ENCODE measurements around the gene NFATC2IP.
A peak's percentile ranks its signal among the peaks of the same experiment; 100 is the strongest.
"Not testable (repeated sequence)": the region's sequence is repeated elsewhere in the genome, so short reads cannot be mapped to it uniquely, and the experiment has no call there.

Gene NFATC2IP

GRCh38 chr16:28964496-28964895 is 13.8 kb downstream of the NFATC2IP start:
- no peak overlapping the region for H3K27ac ChIP-seq (ENCODE audit: low read length)
- H3K4me1 ChIP-seq (ENCODE audit: low read length), result no peaks in the 10 kb centered on the region
- no peaks in the 10 kb centered on the region for H4K20me1 ChIP-seq (ENCODE audit: insufficient read depth, low read length)
- no peak overlapping the region for H2AFZ ChIP-seq (ENCODE audit: low read length)
- no peaks in the 10 kb centered on the region for H3K9me2 ChIP-seq (replicated peaks; ENCODE audit: insufficient read depth, low read length)
- no peak for DNase-seq
- no peak overlapping the region for H3K9ac ChIP-seq (ENCODE audit: low read length)
- peaks cover 5% of the 10 kb centered on the region; the same call in 1 of the 2 replicates for H3F3A ChIP-seq (ENCODE audit: insufficient read depth, low read length)
- TF ChIP-seq EZH2 (optimal IDR thresholded peaks at IDR 0.05; ENCODE audit: low read depth, low read length) (no peak), EZH2phosphoT487 (IDR thresholded peaks at IDR 0.05; ENCODE audit: low read length) (no peak)
- H3K4me2 ChIP-seq (ENCODE audit: low read depth, low read length), result no peak overlapping the region
- H3K79me2 ChIP-seq (ENCODE audit: low read length), result no peaks in the 10 kb centered on the region
- no peaks in the 10 kb centered on the region for H3K27me3 ChIP-seq (replicated peaks; ENCODE audit: insufficient read depth, low read length)
- no peaks in the 10 kb centered on the region for H3K9me3 ChIP-seq (replicated peaks; ENCODE audit: insufficient read depth, low read length)
- H3K4me3 ChIP-seq (ENCODE audit: low read length), result no peak overlapping the region
- peaks cover 5% of the 10 kb centered on the region for H3K36me3 ChIP-seq (replicated peaks; ENCODE audit: insufficient read depth, low read length)

GRCh38 chr16:28967156-28967555 is 16.4 kb downstream of the NFATC2IP start:
- no peaks in the 10 kb centered on the region for H3K27me3 ChIP-seq (replicated peaks; ENCODE audit: insufficient read depth, low read length)
- H3K4me2 ChIP-seq (ENCODE audit: low read depth, low read length), result no peak overlapping the region
- no peaks in the 10 kb centered on the region for H4K20me1 ChIP-seq (ENCODE audit: insufficient read depth, low read length)
- H3K4me3 ChIP-seq (ENCODE audit: low read length), result no peak overlapping the region
- H3K9me3 ChIP-seq (replicated peaks; ENCODE audit: insufficient read depth, low read length), result no peaks in the 10 kb centered on the region
- H3K9ac ChIP-seq (ENCODE audit: low read length), result no peak overlapping the region
- H3F3A ChIP-seq (ENCODE audit: insufficient read depth, low read length), result peaks cover 5% of the 10 kb centered on the region; the same call in 1 of the 2 replicates
- H2AFZ ChIP-seq (ENCODE audit: low read length), result no peak overlapping the region
- peaks cover 5% of the 10 kb centered on the region for H3K36me3 ChIP-seq (replicated peaks; ENCODE audit: insufficient read depth, low read length)
- TF ChIP-seq CTCF (IDR thresholded peaks at IDR 0.05; ENCODE audit: low read length) (no peak), EZH2 (optimal IDR thresholded peaks at IDR 0.05; ENCODE audit: low read depth, low read length) (no peak), EZH2phosphoT487 (IDR thresholded peaks at IDR 0.05; ENCODE audit: low read length) (no peak)
- no peaks in the 10 kb centered on the region for H3K9me2 ChIP-seq (replicated peaks; ENCODE audit: insufficient read depth, low read length)
- no peaks in the 10 kb centered on the region for H3K79me2 ChIP-seq (ENCODE audit: low read length)
- H3K4me1 ChIP-seq (ENCODE audit: low read length), result no peaks in the 10 kb centered on the region
- no peak overlapping the region for H3K27ac ChIP-seq (ENCODE audit: low read length)
- DNase-seq, result no peak

- not testable (repeated sequence) for H3K4me1 ChIP-seq (ENCODE audit: low read length); H4K20me1 ChIP-seq (ENCODE audit: insufficient read depth, low read length); H3K27me3 ChIP-seq (replicated peaks; ENCODE audit: insufficient read depth, low read length); H3K27ac ChIP-seq (ENCODE audit: low read length); H3K36me3 ChIP-seq (replicated peaks; ENCODE audit: insufficient read depth, low read length); H3K9me2 ChIP-seq (replicated peaks; ENCODE audit: insufficient read depth, low read length); H3K9me3 ChIP-seq (replicated peaks; ENCODE audit: insufficient read depth, low read length); H3K79me2 ChIP-seq (ENCODE audit: low read length); H3K9ac ChIP-seq (ENCODE audit: low read length); DNase-seq; H2AFZ ChIP-seq (ENCODE audit: low read length); H3K4me3 ChIP-seq (ENCODE audit: low read length); H3K4me2 ChIP-seq (ENCODE audit: low read depth, low read length)
- H3F3A ChIP-seq (ENCODE audit: insufficient read depth, low read length), result peaks cover 16% of the 10 kb centered on the region; the same call in 1 of the 2 replicates
These were observed 19.0 kb downstream of the NFATC2IP start for GRCh38 chr16:28969696-28970095.

GRCh38 chr16:28974007-28974436 is 23.3 kb downstream of the NFATC2IP start:
- H3K9me2 ChIP-seq (replicated peaks; ENCODE audit: insufficient read depth, low read length), result no peaks in the 10 kb centered on the region
- peaks cover 30% of the 10 kb centered on the region for H3K79me2 ChIP-seq (ENCODE audit: low read length)
- peaks cover 10% of the 10 kb centered on the region for H3K4me1 ChIP-seq (ENCODE audit: low read length)
- H3F3A ChIP-seq (ENCODE audit: insufficient read depth, low read length), result peaks cover 11% of the 10 kb centered on the region; the same call in 1 of the 2 replicates
- no peak for DNase-seq
- no peaks in the 10 kb centered on the region for H3K9me3 ChIP-seq (replicated peaks; ENCODE audit: insufficient read depth, low read length)
- TF ChIP-seq EZH2phosphoT487 (IDR thresholded peaks at IDR 0.05; ENCODE audit: low read length) (no peak), CTCF (IDR thresholded peaks at IDR 0.05; ENCODE audit: low read length) (peak; percentile 53), EZH2 (optimal IDR thresholded peaks at IDR 0.05; ENCODE audit: low read depth, low read length) (no peak)
- no peak overlapping the region for H3K27ac ChIP-seq (ENCODE audit: low read length)
- H3K9ac ChIP-seq (ENCODE audit: low read length), result peak overlapping the region; percentile 61
- peak overlapping the region; percentile 79 for H2AFZ ChIP-seq (ENCODE audit: low read length)
- no peaks in the 10 kb centered on the region for H3K36me3 ChIP-seq (replicated peaks; ENCODE audit: insufficient read depth, low read length)
- H4K20me1 ChIP-seq (ENCODE audit: insufficient read depth, low read length), result no peaks in the 10 kb centered on the region
- H3K4me2 ChIP-seq (ENCODE audit: low read depth, low read length), result peak overlapping the region; percentile 78
- H3K27me3 ChIP-seq (replicated peaks; ENCODE audit: insufficient read depth, low read length), result no peaks in the 10 kb centered on the region
- peak overlapping the region; percentile 98 for H3K4me3 ChIP-seq (ENCODE audit: low read length)

Data from MM.1S (cell line).